ENCODE measurements around the gene ESRRG. TPM values are rescaled to one million over a fixed set of nuclear protein-coding genes. Genes with fewer than 3 reads are reported as not detected.

The ESRRG gene
- total RNA-seq, 1 donor from 2014 or later, result 3.8 TPM

DNA sequence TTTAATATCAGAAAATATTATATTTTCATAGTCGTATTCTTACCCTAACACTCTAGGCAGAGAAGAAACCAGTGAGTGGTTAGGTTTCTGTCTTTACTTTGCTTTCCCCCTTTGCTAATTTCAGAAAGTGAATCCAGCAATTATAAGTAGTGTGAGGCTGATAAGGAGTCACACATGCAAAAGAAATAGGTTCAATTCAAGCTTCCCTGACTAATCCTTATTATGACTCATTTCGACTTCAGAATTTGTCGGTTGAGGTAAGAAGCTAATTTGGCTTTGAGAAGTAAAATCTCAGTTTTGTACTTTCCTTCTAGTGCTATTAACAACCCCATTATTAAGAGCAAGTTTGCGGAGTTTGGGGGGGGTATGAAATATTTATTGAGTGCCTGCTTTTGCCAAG lies 22.4 kb downstream of the ESRRG start:
- TF ChIP-seq, protein P1, sequence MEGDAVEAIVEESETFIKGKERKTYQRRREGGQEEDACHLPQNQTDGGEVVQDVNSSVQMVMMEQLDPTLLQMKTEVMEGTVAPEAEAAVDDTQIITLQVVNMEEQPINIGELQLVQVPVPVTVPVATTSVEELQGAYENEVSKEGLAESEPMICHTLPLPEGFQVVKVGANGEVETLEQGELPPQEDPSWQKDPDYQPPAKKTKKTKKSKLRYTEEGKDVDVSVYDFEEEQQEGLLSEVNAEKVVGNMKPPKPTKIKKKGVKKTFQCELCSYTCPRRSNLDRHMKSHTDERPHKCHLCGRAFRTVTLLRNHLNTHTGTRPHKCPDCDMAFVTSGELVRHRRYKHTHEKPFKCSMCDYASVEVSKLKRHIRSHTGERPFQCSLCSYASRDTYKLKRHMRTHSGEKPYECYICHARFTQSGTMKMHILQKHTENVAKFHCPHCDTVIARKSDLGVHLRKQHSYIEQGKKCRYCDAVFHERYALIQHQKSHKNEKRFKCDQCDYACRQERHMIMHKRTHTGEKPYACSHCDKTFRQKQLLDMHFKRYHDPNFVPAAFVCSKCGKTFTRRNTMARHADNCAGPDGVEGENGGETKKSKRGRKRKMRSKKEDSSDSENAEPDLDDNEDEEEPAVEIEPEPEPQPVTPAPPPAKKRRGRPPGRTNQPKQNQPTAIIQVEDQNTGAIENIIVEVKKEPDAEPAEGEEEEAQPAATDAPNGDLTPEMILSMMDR (IDR thresholded peaks at IDR 0.05; ENCODE audit: unreplicated experiment), result no peak
- Mint-ChIP-seq H3K27me3 (ENCODE audit: unreplicated experiment) (no peaks in the 10 kb centered on the region), H3K4me1 (ENCODE audit: unreplicated experiment) (no peaks in the 10 kb centered on the region), H3K27ac (ENCODE audit: unreplicated experiment) (no peak overlapping the region), H3K36me3 (ENCODE audit: low read depth, unreplicated experiment) (no peaks in the 10 kb centered on the region), H3K4me3 (ENCODE audit: unreplicated experiment) (no peak overlapping the region), H3K9me3 (ENCODE audit: unreplicated experiment) (no peaks in the 10 kb centered on the region)
- no peak for DNase-seq (ENCODE audit: low spot score)

DNA sequence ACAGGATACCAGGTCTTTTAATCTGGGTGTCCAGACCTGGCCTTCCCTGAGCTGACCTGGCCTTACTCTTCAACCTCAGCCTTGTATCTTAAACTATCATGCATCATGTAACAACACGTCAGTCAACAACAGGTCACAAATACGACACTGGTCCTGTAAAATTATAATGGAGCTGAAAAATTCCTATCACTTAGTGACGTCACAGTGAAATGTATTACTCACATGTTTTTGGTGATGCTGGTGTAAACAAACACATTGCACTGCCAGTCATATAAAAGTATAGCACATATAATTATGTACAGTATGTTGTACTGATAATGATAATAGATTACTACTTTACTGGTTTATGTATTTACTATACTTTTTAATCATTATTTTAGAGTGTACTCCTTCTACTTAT lies 31.5 kb downstream of the ESRRG start:
- no peaks in the 10 kb centered on the region for H3K9me3 Mint-ChIP-seq (ENCODE audit: unreplicated experiment)
- no peaks in the 10 kb centered on the region for H3K27me3 Mint-ChIP-seq (ENCODE audit: unreplicated experiment)
- TF ChIP-seq, protein P1 (IDR thresholded peaks at IDR 0.05; ENCODE audit: unreplicated experiment), result no peak

DNA sequence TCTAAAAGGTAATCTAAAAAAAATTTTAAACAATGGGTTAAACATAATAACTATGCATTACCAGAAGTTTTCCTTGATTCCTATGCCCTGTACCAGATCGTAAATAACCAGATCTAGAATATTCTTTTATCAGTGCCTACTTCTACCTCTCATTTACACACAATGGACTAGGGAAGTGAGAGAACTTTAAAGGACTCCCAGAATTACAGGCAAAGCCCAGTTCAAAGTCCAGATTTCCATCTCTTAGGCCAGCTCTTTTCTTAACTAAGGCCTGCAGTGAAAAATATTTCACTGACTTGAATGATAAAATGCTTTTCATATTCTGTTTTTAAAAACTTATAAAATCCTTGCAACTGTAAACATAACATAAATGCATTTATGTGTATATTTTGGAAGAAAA lies 32.6 kb downstream of the ESRRG start:
- no peak overlapping the region for H3K4me3 Mint-ChIP-seq (ENCODE audit: unreplicated experiment)
- no peak for DNase-seq (ENCODE audit: low spot score)
- peaks cover 18% of the 10 kb centered on the region for H3K4me1 Mint-ChIP-seq (ENCODE audit: unreplicated experiment)
- TF ChIP-seq, protein P1 (IDR thresholded peaks at IDR 0.05; ENCODE audit: unreplicated experiment), result no peak
- H3K27me3 Mint-ChIP-seq (ENCODE audit: unreplicated experiment), result no peaks in the 10 kb centered on the region
- no peaks in the 10 kb centered on the region for H3K9me3 Mint-ChIP-seq (ENCODE audit: unreplicated experiment)
- no peak overlapping the region for H3K27ac Mint-ChIP-seq (ENCODE audit: unreplicated experiment)
- H3K36me3 Mint-ChIP-seq (ENCODE audit: low read depth, unreplicated experiment), result no peaks in the 10 kb centered on the region

More for the DNA sequence above, 31.5 kb downstream of the ESRRG start:
- DNase-seq (ENCODE audit: low spot score), result no peak
- Mint-ChIP-seq H3K4me3 (ENCODE audit: unreplicated experiment) (no peak overlapping the region), H3K4me1 (ENCODE audit: unreplicated experiment) (peaks cover 10% of the 10 kb centered on the region), H3K36me3 (ENCODE audit: low read depth, unreplicated experiment) (no peaks in the 10 kb centered on the region), H3K27ac (ENCODE audit: unreplicated experiment) (no peak overlapping the region)

- Mint-ChIP-seq H3K36me3 (ENCODE audit: low read depth, unreplicated experiment) (no peaks in the 10 kb centered on the region), H3K27ac (ENCODE audit: unreplicated experiment) (no peak overlapping the region), H3K9me3 (ENCODE audit: unreplicated experiment) (no peaks in the 10 kb centered on the region), H3K4me3 (ENCODE audit: unreplicated experiment) (no peak overlapping the region), H3K4me1 (ENCODE audit: unreplicated experiment) (peaks cover 25% of the 10 kb centered on the region), H3K27me3 (ENCODE audit: unreplicated experiment) (no peaks in the 10 kb centered on the region)
- TF ChIP-seq, protein P1 (IDR thresholded peaks at IDR 0.05; ENCODE audit: unreplicated experiment), result no peak
- DNase-seq (ENCODE audit: low spot score), result no peak
These were observed 35.0 kb downstream of the ESRRG start for GRCh38 chr1:216688127-216688657.

DNA sequence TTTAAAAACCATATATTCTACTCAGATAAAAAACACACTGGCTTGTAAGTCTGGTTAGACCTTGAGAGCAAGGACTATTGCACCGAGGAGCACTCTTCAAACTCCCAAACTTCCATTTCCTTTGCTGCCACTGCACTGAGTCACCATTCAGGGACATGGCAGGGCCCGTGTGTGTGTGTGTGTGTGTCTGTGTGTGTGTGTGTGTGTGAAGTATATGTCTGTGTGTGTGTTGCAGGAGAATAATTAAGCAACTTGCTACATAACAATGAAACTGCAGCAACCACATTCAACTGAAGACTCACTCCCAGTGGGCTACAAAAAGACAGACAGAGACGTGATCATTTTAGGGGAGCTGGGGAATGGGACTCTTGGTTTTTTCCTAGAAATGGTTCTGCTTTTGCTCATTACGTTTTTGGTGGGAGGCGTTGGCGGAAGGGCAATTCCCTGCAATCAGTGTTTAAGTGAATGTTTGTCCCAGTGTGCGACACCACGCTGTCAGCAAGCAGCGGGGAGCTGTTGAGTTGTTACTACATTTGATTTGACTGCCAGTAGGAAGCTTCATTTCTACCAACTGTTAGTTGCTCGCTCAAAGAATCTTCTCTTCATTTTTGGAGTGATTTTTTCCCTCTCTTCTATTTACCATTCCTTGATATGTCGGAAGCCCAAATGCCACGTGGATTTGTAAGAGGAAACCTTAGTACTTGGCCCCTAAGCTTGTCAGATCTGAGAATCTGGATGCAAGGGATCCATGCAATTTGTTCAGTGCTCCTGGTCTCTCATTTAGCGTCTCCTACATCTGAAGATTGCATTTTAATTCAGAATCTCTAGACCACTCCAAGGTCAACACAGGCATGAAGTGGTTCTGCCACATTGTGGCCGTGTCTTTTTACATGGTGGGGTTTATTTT lies 36.1 kb downstream of the ESRRG start:
- H3K27me3 Mint-ChIP-seq (ENCODE audit: unreplicated experiment), result no peaks in the 10 kb centered on the region
- no peaks in the 10 kb centered on the region for H3K9me3 Mint-ChIP-seq (ENCODE audit: unreplicated experiment)
- TF ChIP-seq, protein P1 (IDR thresholded peaks at IDR 0.05; ENCODE audit: unreplicated experiment), result no peak
- H3K27ac Mint-ChIP-seq (ENCODE audit: unreplicated experiment), result no peak overlapping the region
- H3K4me1 Mint-ChIP-seq (ENCODE audit: unreplicated experiment), result peaks cover 25% of the 10 kb centered on the region
- no peak for DNase-seq (ENCODE audit: low spot score)
- H3K4me3 Mint-ChIP-seq (ENCODE audit: unreplicated experiment), result no peak overlapping the region
- no peaks in the 10 kb centered on the region for H3K36me3 Mint-ChIP-seq (ENCODE audit: low read depth, unreplicated experiment)

Data from endothelial cell (in vitro differentiated cells).